Body of pancreas (tissue), 4 donors: ENCODE data around the gene DNMT3A.

ENCODE experiments used
- POLR2A ChIP-seq, 3 donors: fragments of 450-650 bp; IDR thresholded peaks; one replicate each; pipeline ENCODE4 v1.6.1; 2016; ENCODE audit warnings: antibody characterized with exemption in 3 of 3, mild to moderate bottlenecking in 2 of 3
- TF ChIP-seq, protein P1 (sequence below), 7 experiments: fragments of 450-650 bp in 4 of 7; fragments of 200-600 bp in 3 of 7; sonication (generic) in 3 of 7; IDR thresholded peaks; one replicate each; pipeline ENCODE4 v1.5.1; 2016 to 2019; ENCODE audit warnings: antibody characterized with exemption in 7 of 7

DNA sequence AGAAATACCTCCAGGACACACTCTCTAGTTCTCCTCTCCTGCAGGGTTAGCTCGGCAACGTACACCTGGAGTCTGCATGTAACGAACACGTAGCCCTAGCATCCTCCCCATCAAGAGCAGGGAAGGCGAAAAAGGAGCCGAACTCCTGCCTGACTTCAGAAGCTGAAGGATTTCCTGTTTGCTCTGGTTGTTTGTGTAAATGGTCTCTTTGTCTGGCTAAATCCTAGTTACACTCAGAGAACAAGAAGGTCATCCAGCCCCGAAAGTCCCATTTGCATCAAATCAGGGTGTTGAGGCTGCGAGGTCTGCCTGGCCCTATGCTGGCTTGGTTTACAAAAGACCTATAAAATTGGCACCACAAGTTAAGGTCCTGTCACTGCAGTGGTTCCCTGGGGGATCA, 107.0 kb downstream of the DNMT3A start:
- TF ChIP-seq, protein P1, sequence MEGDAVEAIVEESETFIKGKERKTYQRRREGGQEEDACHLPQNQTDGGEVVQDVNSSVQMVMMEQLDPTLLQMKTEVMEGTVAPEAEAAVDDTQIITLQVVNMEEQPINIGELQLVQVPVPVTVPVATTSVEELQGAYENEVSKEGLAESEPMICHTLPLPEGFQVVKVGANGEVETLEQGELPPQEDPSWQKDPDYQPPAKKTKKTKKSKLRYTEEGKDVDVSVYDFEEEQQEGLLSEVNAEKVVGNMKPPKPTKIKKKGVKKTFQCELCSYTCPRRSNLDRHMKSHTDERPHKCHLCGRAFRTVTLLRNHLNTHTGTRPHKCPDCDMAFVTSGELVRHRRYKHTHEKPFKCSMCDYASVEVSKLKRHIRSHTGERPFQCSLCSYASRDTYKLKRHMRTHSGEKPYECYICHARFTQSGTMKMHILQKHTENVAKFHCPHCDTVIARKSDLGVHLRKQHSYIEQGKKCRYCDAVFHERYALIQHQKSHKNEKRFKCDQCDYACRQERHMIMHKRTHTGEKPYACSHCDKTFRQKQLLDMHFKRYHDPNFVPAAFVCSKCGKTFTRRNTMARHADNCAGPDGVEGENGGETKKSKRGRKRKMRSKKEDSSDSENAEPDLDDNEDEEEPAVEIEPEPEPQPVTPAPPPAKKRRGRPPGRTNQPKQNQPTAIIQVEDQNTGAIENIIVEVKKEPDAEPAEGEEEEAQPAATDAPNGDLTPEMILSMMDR (IDR thresholded peaks at IDR 0.05): no peak
- TF ChIP-seq POLR2A (IDR thresholded peaks at IDR 0.05): no peak
